ENCODE results near the gene PIANP. TPM values are rescaled to one million over a fixed set of nuclear protein-coding genes. Genes with fewer than 3 reads are reported as not detected.
A peak's percentile ranks its signal among the peaks of the same experiment; 100 is the strongest.
"Not testable (repeated sequence)": the region's sequence is repeated elsewhere in the genome, so short reads cannot be mapped to it uniquely, and the experiment has no call there.

Gene PIANP
- total RNA-seq, 1 experiment from 2014 or later, result 0.13 TPM

- no peak for ATAC-seq
- BruUV-seq (replicated peaks), result no TSS peak
- POLR2A ChIA-PET, result no interaction called here
- no peaks in the 10 kb centered on the region for H3K27me3 ChIP-seq (ENCODE audit: control insufficient read depth, insufficient read depth, low read length)
- no peaks in the 10 kb centered on the region for H3K9me3 ChIP-seq (ENCODE audit: control insufficient read depth, insufficient read depth, low read depth, low read length)
- in situ Hi-C loops (cut with HindIII; ENCODE audit: low pct_unique_long_range_greater_than_20kb, low sequenced_read_pairs) (no loop called here), intact Hi-C loops (cut with micrococcal nuclease; ENCODE audit: unreplicated experiment) (no loop called here)
- no peak for DNase-seq (ENCODE audit: low read depth, low spot score)
- H3K27ac ChIP-seq (ENCODE audit: low read length), result no peak overlapping the region
- no peak for TF ChIP-seq REST (IDR thresholded peaks at IDR 0.05; ENCODE audit: insufficient read depth in 1 of 2, low read depth in 2 of 2, low read length in 1 of 2)
- no peak for TF ChIP-seq POLR2AphosphoS5 (IDR thresholded peaks at IDR 0.05; ENCODE audit: low read depth, low read length)
- H3K36me3 ChIP-seq (ENCODE audit: control insufficient read depth, insufficient read depth, low read length), result peaks cover 10% of the 10 kb centered on the region
- H3K4me1 ChIP-seq (ENCODE audit: control insufficient read depth, insufficient read depth, low read length), result peaks cover 8% of the 10 kb centered on the region
- CTCF ChIA-PET, result no interaction called here
- H3K4me3 ChIP-seq (ENCODE audit: low read depth in 2 of 2, low read length in 2 of 2), result no peak overlapping the region
Observed at GRCh38 chr12:6747216-6747615, 46.6 kb upstream of the PIANP start.

GRCh38 chr12:6745741-6746525 lies 45.3 kb upstream of the PIANP start:
- Histone ChIP-seq H3K9me3 (ENCODE audit: control insufficient read depth, insufficient read depth, low read depth, low read length) (no peaks in the 10 kb centered on the region), H3K36me3 (ENCODE audit: control insufficient read depth, insufficient read depth, low read length) (peaks cover 4% of the 10 kb centered on the region; the same call in 1 of the 2 replicates), H3K4me3 (ENCODE audit: low read depth in 2 of 2, low read length in 2 of 2) (no peak overlapping the region), H3K27me3 (ENCODE audit: control insufficient read depth, insufficient read depth, low read length) (no peaks in the 10 kb centered on the region), H3K27ac (ENCODE audit: low read length) (no peak overlapping the region), H3K4me1 (ENCODE audit: control insufficient read depth, insufficient read depth, low read length) (no peaks in the 10 kb centered on the region)
- ChIA-PET POLR2A (no interaction called here), CTCF (interaction anchor here (0.6 kb wide), 1 partner anchor 38 kb away, joined by 13 read pairs; no protein-coding TSS in a partner anchor)
- intact Hi-C loops (cut with micrococcal nuclease; ENCODE audit: unreplicated experiment) (no loop called here), in situ Hi-C loops (cut with HindIII; ENCODE audit: low pct_unique_long_range_greater_than_20kb, low sequenced_read_pairs) (no loop called here)
- TF ChIP-seq POLR2AphosphoS5 (IDR thresholded peaks at IDR 0.05; ENCODE audit: low read depth, low read length) (no peak), CTCF (IDR thresholded peaks at IDR 0.05) (no peak), SIN3A (IDR thresholded peaks at IDR 0.05; ENCODE audit: borderline replicate concordance, insufficient read depth, low read depth, low read length) (no peak), REST (IDR thresholded peaks at IDR 0.05; ENCODE audit: insufficient read depth in 1 of 2, low read depth in 2 of 2, low read length in 1 of 2) (no peak), TCF7L2 (IDR thresholded peaks at IDR 0.05; ENCODE audit: low read depth, low read length) (no peak)
- BruUV-seq (replicated peaks), result no TSS peak
- peak; percentile 54 for ATAC-seq
- no peak for DNase-seq (ENCODE audit: low read depth, low spot score)

GRCh38 chr12:6743300-6743699 lies 42.7 kb upstream of the PIANP start:
- H3K9me3 ChIP-seq (ENCODE audit: control insufficient read depth, insufficient read depth, low read depth, low read length); CTCF ChIA-PET; ATAC-seq; BruUV-seq (replicated peaks); DNase-seq (ENCODE audit: low read depth, low spot score); H3K4me1 ChIP-seq (ENCODE audit: control insufficient read depth, insufficient read depth, low read length); in situ Hi-C loops (cut with HindIII; ENCODE audit: low pct_unique_long_range_greater_than_20kb, low sequenced_read_pairs); H3K27ac ChIP-seq (ENCODE audit: low read length); H3K4me3 ChIP-seq (ENCODE audit: low read depth in 2 of 2, low read length in 2 of 2); intact Hi-C loops (cut with micrococcal nuclease; ENCODE audit: unreplicated experiment); H3K27me3 ChIP-seq (ENCODE audit: control insufficient read depth, insufficient read depth, low read length); H3K36me3 ChIP-seq (ENCODE audit: control insufficient read depth, insufficient read depth, low read length): not testable (repeated sequence)
- POLR2A ChIA-PET, result interaction anchor here (0.5 kb wide), 1 partner anchor 24 kb away, joined by 7 read pairs; no protein-coding TSS in a partner anchor

All from Panc1 (cell line).